KMS-11 (cell line): ENCODE results near the gene MYBPC2.

Source experiments
- H2AFZ ChIP-seq: fragments of 200-600 bp; sonication (generic); 2 replicates; pipeline ENCODE4 v1.6.1; 2016; ENCODE audit warnings: antibody characterized with exemption, mixed run types, low read depth
- H3K27ac ChIP-seq: fragments of 200-600 bp; sonication (generic); 2 replicates; pipeline ENCODE4 v1.6.1; 2016; ENCODE audit warnings: mild to moderate bottlenecking, mixed run types
- H3K27me3 ChIP-seq: fragments of 200-600 bp; sonication (generic); 2 replicates; pipeline ENCODE4 v1.6.1; 2017; ENCODE audit warnings: mild to moderate bottlenecking, low read depth, mixed run types, moderate library complexity; ENCODE audit not compliant: insufficient read depth
- H3K36me3 ChIP-seq: fragments of 200-600 bp; sonication (generic); 2 replicates; pipeline ENCODE4 v1.6.1; 2017; ENCODE audit warnings: mild to moderate bottlenecking, mixed run types; ENCODE audit not compliant: insufficient read depth
- H3K4me1 ChIP-seq: fragments of 200-600 bp; sonication (generic); 2 replicates; pipeline ENCODE4 v1.6.1; 2016; ENCODE audit warnings: mild to moderate bottlenecking, low read depth, mixed run types; ENCODE audit not compliant: poor library complexity, severe bottlenecking
- H3K4me2 ChIP-seq: fragments of 200-600 bp; sonication (generic); 2 replicates; pipeline ENCODE4 v1.7.0; 2016; ENCODE audit warnings: mild to moderate bottlenecking, mixed run types
- H3K4me3 ChIP-seq: fragments of 200-600 bp; sonication (generic); IDR thresholded peaks from 2 replicates; pipeline ENCODE4 v1.6.1; 2017; ENCODE audit warnings: low read depth, low read length, mixed read lengths; ENCODE audit not compliant: insufficient read depth
- H3K79me2 ChIP-seq: fragments of 200-600 bp; sonication (generic); 2 replicates; pipeline ENCODE4 v1.6.1; 2016; ENCODE audit warnings: low read depth, mixed run types; ENCODE audit not compliant: insufficient read depth
- H3K9ac ChIP-seq: fragments of 200-600 bp; sonication (generic); 2 replicates; pipeline ENCODE4 v1.6.1; 2016; ENCODE audit warnings: mild to moderate bottlenecking, mixed run types
- H4K20me1 ChIP-seq: fragments of 200-600 bp; sonication (generic); 2 replicates; pipeline ENCODE4 v1.6.1; 2016; ENCODE audit warnings: mild to moderate bottlenecking, mixed run types; ENCODE audit not compliant: insufficient read depth
- CTCF ChIP-seq: fragments of 200-600 bp; sonication (generic); conservative IDR thresholded peaks from 2 replicates; pipeline ENCODE4 v1.6.1; 2017; ENCODE audit warnings: low read depth, mild to moderate bottlenecking, antibody characterized with exemption, low read length, moderate library complexity, mixed read lengths

Gene MYBPC2

GRCh38 chr19:50419022-50419579 is 13.6 kb upstream of the MYBPC2 start:
- TF ChIP-seq CTCF = no peak
- Histone ChIP-seq H4K20me1 (no peaks in the 10 kb centered on the region), H3K9ac (peak overlapping the region; percentile 43; the same call in 1 of the 2 replicates), H3K27ac (no peak overlapping the region), H2AFZ (peak overlapping the region; percentile 76; the same call in 1 of the 2 replicates), H3K4me1 (peaks cover 23% of the 10 kb centered on the region), H3K79me2 (no peaks in the 10 kb centered on the region), H3K4me2 (peak overlapping the region; percentile 96), H3K4me3 (no peak overlapping the region), H3K27me3 (no peaks in the 10 kb centered on the region), H3K36me3 (no peaks in the 10 kb centered on the region)

GRCh38 chr19:50419580-50420035 is 13.1 kb upstream of the MYBPC2 start:
- Histone ChIP-seq H3K4me2 (peak overlapping the region; percentile 96), H3K9ac (no peak overlapping the region; the same call in 1 of the 2 replicates), H3K4me3 (no peak overlapping the region), H3K4me1 (peaks cover 23% of the 10 kb centered on the region), H2AFZ (peak overlapping the region; percentile 76; the same call in 1 of the 2 replicates), H3K27me3 (no peaks in the 10 kb centered on the region), H4K20me1 (no peaks in the 10 kb centered on the region), H3K27ac (no peak overlapping the region), H3K36me3 (no peaks in the 10 kb centered on the region), H3K79me2 (no peaks in the 10 kb centered on the region)
- no peak for TF ChIP-seq CTCF

- TF ChIP-seq CTCF = no peak
- no peaks in the 10 kb centered on the region for H3K79me2 ChIP-seq
- H3K4me1 ChIP-seq = peaks cover 23% of the 10 kb centered on the region
- H3K27ac ChIP-seq = no peak overlapping the region
- H4K20me1 ChIP-seq = no peaks in the 10 kb centered on the region
- peak overlapping the region; percentile 96; the same call in 1 of the 2 replicates for H3K4me2 ChIP-seq
- H3K9ac ChIP-seq = no peak overlapping the region
- no peaks in the 10 kb centered on the region for H3K27me3 ChIP-seq
- H3K4me3 ChIP-seq = no peak overlapping the region
- no peaks in the 10 kb centered on the region for H3K36me3 ChIP-seq
- H2AFZ ChIP-seq = no peak overlapping the region
Measured at GRCh38 chr19:50420127-50420526, 12.6 kb upstream of the MYBPC2 start.

- H4K20me1 ChIP-seq = no peaks in the 10 kb centered on the region
- no peak overlapping the region for H3K27ac ChIP-seq
- H3K27me3 ChIP-seq = no peaks in the 10 kb centered on the region
- TF ChIP-seq CTCF = no peak
- no peak overlapping the region for H3K4me2 ChIP-seq
- peaks cover 23% of the 10 kb centered on the region for H3K4me1 ChIP-seq
- H3K79me2 ChIP-seq = no peaks in the 10 kb centered on the region
- H3K9ac ChIP-seq = no peak overlapping the region
- no peak overlapping the region for H3K4me3 ChIP-seq
- H3K36me3 ChIP-seq = no peaks in the 10 kb centered on the region
- no peak overlapping the region for H2AFZ ChIP-seq
Measured at GRCh38 chr19:50420808-50421207, 11.9 kb upstream of the MYBPC2 start.
